HuH-7 (cell line): ENCODE measurements around the gene DCTN3.

ENCODE experiments used
- DNase-seq: peaks from one replicate; pipeline ENCODE4 v3.0.0; 2011; ENCODE audit warnings: low spot score

The DCTN3 gene

DNA sequence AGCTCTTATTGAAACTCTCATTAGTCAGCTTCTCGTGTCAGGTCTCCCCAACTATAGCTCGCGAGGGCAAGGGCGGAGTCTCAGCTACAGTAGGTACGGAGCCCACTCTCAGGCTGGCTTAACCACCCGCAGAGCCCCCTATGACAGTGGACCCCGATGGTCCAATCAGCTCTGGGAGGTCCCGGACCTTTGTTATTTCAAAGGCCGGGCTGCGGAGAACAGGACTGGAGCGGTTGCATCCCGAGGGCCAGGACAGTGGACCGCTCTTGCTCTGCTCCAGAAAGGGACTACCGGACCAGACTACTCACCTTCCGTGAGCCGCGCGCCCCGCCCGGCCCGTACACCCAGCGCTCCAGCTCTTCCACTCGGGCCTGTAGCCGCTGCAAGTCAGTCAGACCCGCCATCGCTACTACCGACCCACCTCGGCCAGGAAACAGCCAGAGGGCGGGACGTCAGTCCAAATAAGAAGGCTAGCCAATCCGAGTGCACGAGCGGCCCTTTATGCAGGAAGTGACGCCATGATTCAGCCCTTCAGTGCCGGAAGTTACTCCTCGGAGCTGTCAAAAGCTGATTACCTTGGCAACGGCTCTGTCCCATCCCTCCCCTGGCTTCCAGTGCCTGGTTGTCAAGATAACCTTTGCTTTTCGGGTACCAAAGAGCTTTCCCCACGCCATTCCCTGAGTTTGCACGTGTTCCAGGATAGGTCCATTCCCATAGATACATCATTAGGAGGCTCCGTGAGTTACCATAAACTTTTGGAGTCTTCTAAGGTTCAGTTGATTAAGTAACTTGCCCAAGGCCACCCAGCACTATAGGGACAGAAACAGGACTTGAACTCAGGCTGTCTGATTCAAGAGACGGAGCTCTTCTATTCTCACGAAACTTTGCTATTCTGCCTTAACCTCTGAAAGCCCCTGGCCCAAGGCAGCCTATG, at the start of gene DCTN3:
Gene DCTN3, minus strand, starts transcription at position 435 of the 934 bp plus-strand sequence. Its CDS starts 31 bp downstream, at position 404.
- DNase-seq, result peak; percentile 96

DNA sequence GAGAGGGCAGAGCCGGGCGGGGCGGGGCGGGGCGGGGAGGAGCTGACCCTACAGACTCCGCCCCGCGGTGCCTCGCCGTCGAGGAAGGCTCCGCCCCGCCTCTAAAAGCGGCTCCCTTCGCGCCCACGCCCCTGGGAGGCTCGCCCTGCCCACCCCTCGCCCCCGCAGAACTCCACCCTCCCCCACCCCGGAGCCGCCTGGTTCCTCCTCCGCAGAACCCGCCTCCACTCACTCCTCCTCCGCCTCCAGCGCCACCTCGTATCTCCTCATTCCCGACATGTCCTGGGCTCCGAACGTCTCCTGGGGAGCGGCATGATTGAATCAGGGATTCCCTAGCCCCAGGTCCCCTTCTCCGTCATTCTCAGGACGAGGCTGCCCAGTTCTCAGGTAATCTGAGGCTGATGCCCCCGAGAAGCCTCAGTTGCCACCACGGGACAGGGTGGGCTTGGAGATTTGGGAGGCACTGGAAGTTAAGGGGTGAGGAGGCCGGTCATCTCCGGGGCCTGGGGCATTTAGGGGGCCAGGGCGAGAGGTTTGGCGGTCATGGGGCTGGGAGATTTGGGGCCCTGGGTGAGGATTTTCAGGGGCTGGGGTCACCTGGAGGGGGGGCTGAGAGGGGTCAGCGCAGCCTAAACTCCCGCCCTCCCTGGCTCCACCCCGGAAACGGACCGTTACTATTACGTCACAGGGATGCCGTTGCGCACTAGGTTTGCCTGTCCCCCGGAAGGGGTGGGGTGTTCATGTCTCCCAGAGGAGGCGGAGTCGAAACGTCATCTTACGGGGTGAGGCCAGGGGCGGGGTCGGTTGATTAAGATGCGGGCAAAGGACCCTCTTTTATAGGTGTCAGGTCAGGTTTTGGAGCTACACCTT, 45.3 kb upstream of the DCTN3 start:
- peak; percentile 88 for DNase-seq

DNA sequence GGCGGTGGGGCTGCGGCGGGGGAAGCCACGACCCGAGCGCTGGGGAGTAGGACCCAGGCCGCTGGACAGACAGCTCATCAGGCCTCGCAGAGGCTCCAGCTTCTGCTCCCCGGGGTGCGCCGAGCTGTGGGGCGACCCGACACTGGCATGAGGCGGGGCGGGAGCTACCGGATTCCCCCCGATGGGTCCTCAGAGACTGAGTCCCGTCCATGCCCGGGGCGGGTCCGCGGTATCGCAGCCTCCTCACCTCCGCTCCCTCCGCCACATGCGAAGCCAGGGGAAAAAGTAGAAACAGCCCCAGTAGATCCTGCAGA, 44.7 kb upstream of the DCTN3 start:
- DNase-seq, result no peak

DNA sequence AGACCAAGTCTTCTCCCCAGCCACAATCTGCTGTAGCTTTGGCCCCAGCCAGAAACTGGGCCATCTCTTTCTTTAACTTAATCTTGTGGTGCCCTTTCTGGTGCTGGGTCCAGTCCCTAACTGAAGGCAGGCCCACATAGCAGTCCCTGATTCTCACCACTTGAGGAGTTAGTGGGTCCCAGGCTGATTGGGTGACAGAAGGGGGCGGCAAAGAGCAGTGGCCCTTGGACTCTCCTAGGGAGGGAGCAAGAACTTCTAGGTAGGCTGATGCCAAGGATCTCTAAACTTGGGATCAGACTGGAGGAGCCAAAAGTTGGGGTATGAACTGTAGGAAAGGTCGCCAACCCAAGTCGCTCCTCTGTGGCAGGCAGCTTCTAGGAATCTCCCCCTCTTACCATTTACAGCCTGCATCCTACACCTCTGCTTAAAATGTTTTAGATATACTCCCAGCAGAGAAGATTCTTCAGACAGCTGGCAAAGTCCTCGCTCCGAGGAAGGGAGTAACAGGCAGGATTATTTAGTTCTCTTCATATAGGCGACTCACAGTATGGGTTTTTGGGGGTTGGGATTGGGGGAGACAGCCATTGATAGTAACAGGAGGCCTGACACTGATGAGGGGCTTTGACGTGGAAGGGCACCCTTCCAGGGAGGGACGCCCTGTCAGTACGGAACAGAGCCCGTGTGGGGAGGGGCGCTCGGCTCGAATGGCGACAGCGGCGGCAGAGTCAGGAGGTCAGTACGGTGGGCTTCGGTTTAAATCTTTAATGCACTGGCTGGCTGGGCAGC, 44.2 kb upstream of the DCTN3 start:
- peak; percentile 72 for DNase-seq

DNA sequence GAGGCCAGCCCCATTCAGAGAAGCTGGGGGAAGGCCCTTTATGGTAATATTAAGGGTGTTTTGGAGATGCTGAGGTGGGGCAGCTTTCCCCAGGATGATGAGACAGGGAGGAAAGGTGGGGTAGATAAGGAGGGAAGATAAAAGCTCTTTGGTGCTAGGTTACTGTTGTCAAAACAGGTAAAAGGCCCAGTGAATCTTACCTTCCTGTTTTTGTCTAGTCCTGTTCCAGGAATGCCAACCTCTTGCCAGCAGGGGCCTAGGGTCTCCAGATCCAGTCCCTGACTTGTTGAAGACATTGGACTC, 43.0 kb upstream of the DCTN3 start:
- no peak for DNase-seq

DNA sequence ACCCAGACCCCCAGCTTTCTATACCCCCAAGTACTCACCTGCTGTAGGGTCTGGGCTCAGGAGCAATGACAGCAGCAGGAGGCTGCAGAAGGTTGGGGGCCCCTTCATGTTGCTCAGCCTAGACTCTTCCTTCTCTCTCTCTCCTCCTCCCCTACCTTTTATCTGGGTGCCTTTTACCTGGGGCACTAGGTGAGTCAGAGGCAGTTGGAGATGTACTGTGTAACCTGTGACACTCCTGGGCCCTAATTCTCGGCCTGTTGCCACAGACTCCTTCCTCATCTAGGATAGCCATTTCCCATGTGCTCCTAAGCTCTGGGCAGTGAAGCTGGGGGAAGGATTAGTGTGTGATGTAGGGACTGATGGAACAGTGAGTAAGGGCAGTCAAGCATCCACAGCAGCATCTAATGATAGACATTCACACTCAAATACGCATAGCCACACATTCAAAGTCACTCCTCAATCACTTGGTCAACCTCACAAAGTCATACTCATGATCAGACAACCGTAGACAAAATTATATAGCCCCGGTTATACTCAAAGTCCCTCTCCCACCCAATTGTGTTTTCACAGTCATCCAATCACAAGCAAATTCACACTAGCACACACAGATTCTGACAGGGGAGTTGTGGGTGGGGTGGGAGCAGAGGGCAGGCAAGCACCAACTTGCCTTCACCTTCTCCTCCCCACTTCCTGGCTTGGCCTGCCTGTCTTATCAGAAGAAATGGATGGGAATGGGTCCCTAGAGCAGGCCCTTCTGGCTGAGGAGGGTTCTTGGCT, 42.4 kb upstream of the DCTN3 start, which contains the start of gene CCL27:
Gene CCL27, minus strand, starts transcription at position 132 of the 777 bp plus-strand sequence. Its CDS starts 24 bp downstream, at position 108.
- no peak for DNase-seq

DNA sequence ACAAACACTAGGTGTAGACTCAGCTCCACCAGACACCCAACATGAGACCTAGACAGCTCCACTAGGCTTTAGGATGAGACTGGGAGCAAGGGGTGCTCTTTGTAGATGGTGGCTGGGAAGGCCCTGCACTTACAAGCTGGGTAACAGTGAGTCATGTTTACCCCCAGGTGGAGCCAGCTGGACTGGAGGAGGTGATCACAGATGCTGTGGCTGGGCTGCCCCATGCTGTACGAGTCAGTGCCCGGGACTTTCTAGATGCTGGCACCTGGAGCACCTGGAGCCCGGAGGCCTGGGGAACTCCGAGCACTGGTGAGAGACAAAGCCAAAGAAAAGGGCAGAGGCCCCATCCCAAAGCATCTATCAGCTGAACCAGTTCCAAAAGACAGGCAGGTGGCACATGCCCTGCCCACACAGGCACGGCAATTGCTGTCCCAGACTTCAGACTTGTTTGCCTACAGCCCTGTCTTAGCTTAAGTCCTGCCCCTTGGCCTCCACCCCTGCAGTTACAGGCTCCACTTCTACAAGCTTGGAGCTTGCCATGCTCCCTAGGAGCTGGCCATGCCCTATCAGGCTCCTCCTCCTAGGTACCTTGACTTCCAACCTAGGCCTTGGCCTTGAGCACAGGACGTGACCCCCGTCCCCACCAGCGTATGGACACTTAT, 39.4 kb upstream of the DCTN3 start:
- DNase-seq, result no peak

DNA sequence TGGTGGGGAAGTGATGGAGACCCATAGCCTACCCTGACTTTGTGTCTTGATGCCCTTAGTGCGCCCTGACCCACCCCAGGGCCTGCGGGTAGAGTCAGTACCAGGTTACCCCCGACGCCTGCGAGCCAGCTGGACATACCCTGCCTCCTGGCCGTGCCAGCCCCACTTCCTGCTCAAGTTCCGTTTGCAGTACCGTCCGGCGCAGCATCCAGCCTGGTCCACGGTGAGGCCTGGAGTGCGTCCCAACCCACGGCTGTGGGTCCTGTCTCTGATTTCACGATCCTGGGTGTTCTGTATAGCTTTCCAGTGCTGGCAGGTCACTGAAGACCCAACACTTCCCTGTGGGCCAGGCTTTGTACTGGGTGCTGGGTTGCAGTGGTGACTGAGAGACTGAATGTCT, 38.2 kb upstream of the DCTN3 start:
- DNase-seq, result no peak

DNA sequence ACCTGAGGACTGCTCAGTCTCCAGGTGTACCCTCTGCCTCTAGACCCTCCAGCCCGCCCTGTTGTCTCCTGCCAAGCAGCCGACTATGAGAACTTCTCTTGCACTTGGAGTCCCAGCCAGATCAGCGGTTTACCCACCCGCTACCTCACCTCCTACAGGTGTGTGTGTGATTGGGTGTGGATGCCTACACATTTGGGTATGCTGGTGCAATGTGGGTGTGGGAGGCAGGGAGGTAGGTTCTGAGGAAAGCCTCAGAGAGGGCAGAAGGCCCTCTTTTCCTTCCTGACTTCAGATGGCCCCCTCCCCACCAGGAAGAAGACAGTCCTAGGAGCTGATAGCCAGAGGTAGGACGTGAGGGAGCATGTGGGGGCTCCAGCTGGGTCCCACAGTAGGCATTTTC, 36.7 kb upstream of the DCTN3 start:
- no peak for DNase-seq

DNA sequence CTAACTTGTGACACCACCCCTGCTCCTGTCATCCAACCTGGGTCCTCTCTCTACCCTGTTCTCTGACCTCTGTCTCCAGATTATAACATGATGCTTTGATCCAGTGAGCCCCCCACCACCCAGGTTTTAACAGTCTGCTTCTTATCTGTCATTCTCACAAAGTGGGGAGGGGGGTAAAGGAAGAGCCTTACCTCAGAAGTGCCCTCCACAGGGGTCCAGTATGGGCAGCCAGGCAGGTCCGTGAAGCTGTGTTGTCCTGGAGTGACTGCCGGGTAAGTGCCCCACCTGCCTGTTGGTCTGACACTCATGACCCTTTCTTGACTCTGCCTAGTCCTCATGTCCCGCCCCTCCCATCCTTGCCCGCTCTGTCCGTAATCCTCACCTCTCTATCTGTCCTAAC, 35.1 kb upstream of the DCTN3 start:
- no peak for DNase-seq

DNA sequence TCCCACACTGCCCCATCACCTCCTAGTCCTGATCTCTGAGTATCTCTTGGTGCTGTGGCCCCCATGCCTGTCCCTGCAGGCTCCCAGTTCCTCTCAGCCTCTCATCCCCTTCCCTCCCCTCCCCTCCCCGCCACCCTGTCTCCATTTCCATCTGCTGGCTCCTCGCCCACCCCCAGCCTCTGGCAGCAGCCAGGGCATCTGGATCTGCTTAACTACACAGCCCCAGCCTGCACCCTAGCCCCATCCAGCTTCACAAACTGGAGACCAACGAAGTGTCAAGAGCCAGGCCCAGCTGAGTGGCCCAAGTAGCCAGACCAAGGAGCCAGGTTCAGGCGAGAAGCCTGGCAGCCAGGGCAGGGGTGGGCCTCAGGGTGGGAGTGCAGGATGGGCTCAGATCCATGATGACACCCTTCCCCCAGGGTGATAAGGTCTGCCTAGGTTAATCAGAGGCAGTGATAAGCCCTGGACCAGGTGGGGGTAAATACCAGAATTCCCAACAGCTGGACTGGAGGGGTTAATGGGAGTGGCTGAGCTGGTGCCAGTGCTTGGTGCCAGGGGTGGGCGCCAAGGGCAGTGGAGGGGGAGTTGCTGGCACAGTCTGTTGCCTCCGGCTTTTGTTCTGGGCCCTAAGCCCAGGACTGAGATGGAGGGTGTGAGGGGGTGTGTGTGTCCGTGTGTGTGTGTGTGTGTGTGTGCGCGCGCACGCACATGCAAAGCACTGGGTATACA, 34.2 kb upstream of the DCTN3 start:
- DNase-seq, result no peak

DNA sequence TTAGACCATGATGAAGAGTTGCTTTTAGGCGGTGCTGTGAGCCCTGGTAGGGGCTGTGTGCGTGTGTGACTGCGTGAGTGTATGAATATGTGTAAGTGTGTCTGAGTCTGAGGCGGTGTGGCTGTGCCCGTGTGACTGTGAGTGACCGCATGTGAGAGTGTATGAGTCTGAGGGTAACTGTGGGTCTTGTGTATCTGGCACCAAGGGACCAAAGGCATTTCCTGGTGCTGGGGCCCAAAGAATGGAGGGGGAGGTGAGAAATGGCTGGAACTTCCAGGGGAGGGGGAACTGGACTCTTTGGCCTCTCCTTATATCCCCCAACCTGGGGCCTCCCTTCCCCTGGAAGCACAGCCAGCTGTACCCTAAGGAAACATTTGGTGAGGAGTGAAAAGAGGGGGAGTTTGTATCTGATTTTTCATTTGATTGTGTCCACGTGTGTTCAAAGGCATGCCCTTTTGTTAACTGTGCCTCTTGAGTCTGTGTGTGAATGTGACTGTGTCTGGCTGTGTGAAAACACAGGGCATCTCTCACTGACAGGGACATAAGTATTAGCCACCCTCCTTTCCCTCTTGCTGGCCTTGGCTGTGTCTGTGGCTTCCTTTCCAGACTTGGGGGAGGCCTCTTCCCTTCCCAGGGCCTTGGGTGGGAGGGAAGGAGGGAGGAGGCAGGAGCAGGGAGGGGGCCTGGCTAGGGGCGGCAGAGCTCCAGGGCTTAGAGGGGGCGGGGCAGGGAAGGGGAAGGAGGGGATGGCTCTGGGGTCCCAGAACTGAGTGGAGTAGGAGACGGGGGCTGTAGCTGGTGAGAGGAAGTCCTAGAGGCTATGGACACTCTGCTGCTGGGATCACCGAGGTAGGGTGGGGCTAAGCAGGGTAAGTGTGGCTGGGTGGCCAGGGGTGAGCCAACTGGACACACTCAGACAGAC, 33.1 kb upstream of the DCTN3 start:
- no peak for DNase-seq

DNA sequence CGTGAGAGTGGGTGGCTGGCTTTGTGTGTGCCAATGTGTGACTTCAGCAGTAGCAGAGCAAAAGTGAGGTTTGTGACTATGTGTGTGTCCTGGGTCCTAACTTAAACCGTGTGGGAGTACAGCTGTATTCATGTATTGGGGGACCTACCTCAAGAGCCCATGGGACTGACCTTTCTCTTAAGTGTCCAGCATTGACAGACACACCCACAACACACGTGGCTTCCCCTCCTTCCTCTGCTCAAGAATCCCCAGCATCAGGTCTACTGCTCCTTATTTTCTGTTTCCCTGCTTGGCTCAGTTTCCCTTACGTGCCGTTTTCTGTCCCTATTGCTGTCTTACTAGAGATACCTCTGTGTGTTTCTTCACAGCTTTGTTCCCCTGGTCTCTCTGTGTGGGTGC, 32.3 kb upstream of the DCTN3 start:
- no peak for DNase-seq

DNA sequence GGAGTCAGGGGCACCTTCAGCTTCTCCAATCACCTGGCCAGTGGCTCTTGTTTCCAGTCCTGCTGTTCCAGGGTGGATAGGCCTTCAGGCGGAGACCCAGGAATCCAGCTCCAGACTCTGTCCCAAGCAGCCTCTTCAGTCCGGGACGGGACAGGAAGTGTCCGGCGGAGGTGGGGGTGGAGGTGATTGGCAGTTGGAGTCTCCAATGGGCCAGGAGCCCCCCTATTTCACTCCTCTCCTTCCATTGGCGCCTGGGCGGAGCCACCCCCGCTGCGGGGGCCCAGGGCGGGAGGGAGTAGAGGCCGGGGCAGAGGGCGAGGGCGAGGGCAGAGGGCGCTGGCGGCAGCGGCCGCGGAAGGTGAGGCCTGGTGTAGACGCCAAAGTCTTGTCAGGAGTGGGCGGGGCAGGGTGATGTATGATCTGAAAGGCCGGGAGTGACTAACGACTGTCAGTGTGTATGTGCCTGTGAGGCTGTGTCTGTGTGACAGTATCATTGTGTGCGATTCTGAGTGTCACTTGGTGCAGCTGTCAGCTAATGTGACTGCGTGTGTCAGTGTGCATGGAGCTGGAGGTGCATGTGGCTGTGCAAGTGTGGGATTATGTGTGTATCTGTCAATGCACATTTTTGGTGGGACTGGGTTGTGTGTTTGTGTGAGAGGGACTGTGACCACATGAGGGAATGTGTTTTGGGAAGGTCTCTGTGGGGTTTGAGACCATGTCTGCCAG, 31.7 kb upstream of the DCTN3 start, which contains the start of gene IL11RA:
Gene IL11RA, plus strand, starts transcription at position 310 of the 726 bp plus-strand sequence. CDS start 3,033 bp downstream, outside the sequence.
- DNase-seq, result peak; percentile 88

DNA sequence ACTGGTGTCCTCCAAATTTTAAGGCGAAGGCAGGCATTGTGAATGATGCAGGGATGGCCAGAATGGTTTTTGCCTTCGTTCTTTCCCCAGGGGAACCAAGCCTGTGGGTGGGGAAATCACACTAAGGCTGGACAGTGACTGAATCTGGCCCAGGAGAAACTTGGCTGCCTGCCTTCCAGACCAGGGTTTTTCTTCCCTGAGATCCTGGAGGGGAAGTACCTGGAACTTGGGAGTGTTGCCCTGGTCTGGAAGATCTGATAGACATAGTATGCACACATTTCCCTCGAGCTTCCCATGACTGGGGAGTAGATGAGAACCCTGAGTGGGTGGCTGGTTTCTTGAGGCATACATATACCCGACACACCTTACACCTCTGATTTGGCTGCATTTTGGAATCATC, 31.0 kb upstream of the DCTN3 start:
- DNase-seq, result no peak

DNA sequence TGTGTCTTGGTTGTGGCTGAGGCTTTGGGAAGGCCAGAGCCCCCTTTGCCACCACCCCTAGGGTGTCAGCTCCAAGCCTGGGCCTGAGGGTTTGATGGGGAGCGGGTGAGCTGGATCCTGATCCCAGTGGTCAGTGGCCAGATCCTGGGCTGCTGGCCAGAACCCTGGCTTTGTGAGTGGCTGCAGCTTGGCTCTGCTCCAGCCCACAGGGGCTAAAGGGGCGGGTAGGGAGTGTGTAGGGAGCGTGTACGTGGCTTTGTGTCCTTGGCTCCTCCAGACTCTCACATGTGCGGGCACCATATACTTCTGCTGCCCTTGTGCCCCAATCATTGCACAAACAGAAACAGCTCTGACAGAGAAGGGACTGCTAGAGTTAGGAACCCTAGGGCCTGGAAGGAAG, 30.5 kb upstream of the DCTN3 start:
- no peak for DNase-seq

DNA sequence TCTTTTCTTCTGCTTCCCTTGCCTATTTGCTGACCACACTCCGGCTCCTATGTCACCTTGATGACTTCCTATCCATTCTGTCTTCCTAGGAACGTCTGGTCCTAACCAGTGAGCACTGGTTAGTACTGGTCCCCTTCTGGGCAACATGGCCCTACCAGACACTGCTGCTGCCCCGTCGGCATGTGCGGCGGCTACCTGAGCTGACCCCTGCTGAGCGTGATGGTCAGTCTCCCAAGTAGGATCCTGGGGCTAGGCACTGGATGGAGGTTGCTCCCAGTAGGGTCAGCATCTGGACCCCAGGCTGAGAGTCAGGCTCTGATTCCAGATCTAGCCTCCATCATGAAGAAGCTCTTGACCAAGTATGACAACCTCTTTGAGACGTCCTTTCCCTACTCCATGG, 28.4 kb upstream of the DCTN3 start:
- no peak for DNase-seq

DNA sequence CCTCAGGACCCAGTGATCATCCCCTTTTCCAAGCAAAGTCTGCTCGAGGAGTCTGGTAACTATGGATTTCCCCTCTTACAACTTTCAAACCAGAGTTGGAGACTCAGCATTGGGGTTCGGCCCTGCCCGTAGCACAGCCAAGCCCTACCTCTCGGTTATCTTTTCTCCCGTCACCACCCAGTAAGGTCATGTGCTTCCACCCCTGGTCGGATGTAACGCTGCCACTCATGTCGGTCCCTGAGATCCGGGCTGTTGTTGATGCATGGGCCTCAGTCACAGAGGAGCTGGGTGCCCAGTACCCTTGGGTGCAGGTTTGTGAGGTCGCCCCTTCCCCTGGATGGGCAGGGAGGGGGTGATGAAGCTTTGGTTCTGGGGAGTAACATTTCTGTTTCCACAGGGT, 27.4 kb upstream of the DCTN3 start:
- DNase-seq, result no peak

DNA sequence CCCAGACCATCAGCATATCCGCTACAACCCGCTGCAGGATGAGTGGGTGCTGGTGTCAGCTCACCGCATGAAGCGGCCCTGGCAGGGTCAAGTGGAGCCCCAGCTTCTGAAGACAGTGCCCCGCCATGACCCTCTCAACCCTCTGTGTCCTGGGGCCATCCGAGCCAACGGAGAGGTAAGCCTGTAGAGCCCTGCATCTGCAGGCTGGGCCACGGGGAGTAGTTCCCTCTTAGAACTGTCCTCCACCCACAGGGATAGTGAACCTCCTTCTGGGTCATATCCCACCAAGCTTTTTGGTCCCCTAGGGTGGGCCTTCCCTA, 26.7 kb upstream of the DCTN3 start:
- DNase-seq, result no peak
